Measurements from ENCODE around the gene KPNA2. TPM values are rescaled to one million over a fixed set of nuclear protein-coding genes. Genes with fewer than 3 reads are reported as not detected.

Gene KPNA2
- total and polyA plus RNA-seq, 9 of the 15 experiments (the other 6 are each of a cell fraction or from before 2014, with no cell fraction given), result 132 to 984 (median 241) TPM

DNA sequence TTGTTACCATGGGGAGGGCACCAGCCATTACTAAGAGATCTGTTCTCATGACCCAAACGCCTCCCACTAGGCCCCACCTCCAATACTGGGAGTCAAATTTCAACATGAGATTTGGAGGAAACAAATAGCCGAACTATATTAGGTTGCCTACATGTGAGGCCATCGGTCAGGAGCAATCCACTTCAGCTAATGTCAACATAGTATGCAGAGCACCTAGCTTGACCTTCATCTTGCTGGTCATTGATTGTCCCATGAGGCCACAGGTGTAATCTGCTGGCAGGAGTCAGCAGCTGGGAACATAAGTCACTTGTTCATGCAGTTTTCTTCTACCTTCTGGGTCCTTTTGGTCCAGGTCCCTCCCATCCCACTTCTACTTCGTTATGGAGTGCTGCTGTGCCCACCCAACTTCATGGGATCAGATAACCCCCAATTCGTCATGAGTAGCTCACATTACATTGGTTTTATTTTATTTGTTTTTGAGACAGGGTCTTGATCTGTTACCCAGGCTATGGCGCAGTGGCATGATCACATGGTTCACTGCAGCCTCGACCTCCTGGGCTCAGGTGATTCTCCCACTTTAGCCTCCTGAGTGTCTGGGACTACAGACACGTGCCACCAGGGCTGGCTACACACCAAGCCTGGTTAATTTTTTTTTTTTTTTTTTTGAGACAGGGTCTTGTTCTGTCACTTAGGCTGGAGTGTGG lies 5.9 kb upstream of the KPNA2 start (continued):
- peak in 1 of 3 experiments; percentile 59 for TF ChIP-seq YY1 (IDR thresholded peaks at IDR 0.05; ENCODE audit: borderline replicate concordance in 1 of 3, control insufficient read depth in 1 of 3, extremely low read depth in 1 of 3, insufficient read depth in 3 of 3, insufficient read length in 1 of 3, insufficient replicate concordance in 2 of 3, low read depth in 1 of 3, low read length in 2 of 3)
- peak; percentile 34; the same call in 1 of the 2 replicates for TF ChIP-seq MTA2 (IDR thresholded peaks at IDR 0.05; ENCODE audit: low read depth)
- TF ChIP-seq RFX5 (IDR thresholded peaks at IDR 0.05; ENCODE audit: low read depth, low read length), result no peak
- TF ChIP-seq NELFE (IDR thresholded peaks at IDR 0.05; ENCODE audit: insufficient read depth, insufficient read length), result no peak
- peak; percentile 56; the same call in 1 of the 2 replicates for TF ChIP-seq ZNF24 (IDR thresholded peaks at IDR 0.05)
- TF ChIP-seq E2F3 (CRISPR knock-in tag; IDR thresholded peaks at IDR 0.05), result no peak
- TF ChIP-seq FOXJ3 (CRISPR knock-in tag; IDR thresholded peaks at IDR 0.05), result no peak
- TF ChIP-seq, protein P1, sequence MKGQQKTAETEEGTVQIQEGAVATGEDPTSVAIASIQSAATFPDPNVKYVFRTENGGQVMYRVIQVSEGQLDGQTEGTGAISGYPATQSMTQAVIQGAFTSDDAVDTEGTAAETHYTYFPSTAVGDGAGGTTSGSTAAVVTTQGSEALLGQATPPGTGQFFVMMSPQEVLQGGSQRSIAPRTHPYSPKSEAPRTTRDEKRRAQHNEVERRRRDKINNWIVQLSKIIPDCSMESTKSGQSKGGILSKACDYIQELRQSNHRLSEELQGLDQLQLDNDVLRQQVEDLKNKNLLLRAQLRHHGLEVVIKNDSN (CRISPR knock-in tag; IDR thresholded peaks at IDR 0.05), result peak; percentile 15; the same call in 1 of the 2 replicates
- no peak for TF ChIP-seq ELF2 (CRISPR knock-in tag; IDR thresholded peaks at IDR 0.05)
- no peak for TF ChIP-seq ZNF444 (CRISPR knock-in tag; IDR thresholded peaks at IDR 0.05)
- peak; percentile 53; the same call in 1 of the 2 replicates for TF ChIP-seq SOX6 (IDR thresholded peaks at IDR 0.05)
- 0 out of 2 replicates have a peak, but pooled peaks have one; percentile 12 for TF ChIP-seq MECOM (CRISPR knock-in tag; IDR thresholded peaks at IDR 0.05)
- 0 out of 2 replicates have a peak, but pooled peaks have one; percentile 37 for TF ChIP-seq ZNF197 (CRISPR knock-in tag; IDR thresholded peaks at IDR 0.05; ENCODE audit: low read depth)
- 0 out of 2 replicates have a peak, but pooled peaks have one; percentile 59 for TF ChIP-seq DPF2 (IDR thresholded peaks at IDR 0.05)
- 0 out of 2 replicates have a peak, but pooled peaks have one; percentile 2 for TF ChIP-seq JUND (IDR thresholded peaks at IDR 0.05; ENCODE audit: borderline replicate concordance, low read depth, low read length)
- no peak for TF ChIP-seq JUND (tag; IDR thresholded peaks at IDR 0.05; ENCODE audit: borderline replicate concordance, low read depth, low read length)
- TF ChIP-seq, protein P2, sequence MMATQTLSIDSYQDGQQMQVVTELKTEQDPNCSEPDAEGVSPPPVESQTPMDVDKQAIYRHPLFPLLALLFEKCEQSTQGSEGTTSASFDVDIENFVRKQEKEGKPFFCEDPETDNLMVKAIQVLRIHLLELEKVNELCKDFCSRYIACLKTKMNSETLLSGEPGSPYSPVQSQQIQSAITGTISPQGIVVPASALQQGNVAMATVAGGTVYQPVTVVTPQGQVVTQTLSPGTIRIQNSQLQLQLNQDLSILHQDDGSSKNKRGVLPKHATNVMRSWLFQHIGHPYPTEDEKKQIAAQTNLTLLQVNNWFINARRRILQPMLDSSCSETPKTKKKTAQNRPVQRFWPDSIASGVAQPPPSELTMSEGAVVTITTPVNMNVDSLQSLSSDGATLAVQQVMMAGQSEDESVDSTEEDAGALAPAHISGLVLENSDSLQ (IDR thresholded peaks at IDR 0.05), result peak; percentile 68
- TF ChIP-seq, protein P3, sequence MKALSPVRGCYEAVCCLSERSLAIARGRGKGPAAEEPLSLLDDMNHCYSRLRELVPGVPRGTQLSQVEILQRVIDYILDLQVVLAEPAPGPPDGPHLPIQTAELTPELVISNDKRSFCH (CRISPR knock-in tag; IDR thresholded peaks at IDR 0.05), result no peak
- TF ChIP-seq, protein P3 (tag; IDR thresholded peaks at IDR 0.05), result peak; percentile 55
- TF ChIP-seq ZNF586 (CRISPR knock-in tag; conservative IDR thresholded peaks at IDR 0.05), result no peak
- TF ChIP-seq, protein P4, sequence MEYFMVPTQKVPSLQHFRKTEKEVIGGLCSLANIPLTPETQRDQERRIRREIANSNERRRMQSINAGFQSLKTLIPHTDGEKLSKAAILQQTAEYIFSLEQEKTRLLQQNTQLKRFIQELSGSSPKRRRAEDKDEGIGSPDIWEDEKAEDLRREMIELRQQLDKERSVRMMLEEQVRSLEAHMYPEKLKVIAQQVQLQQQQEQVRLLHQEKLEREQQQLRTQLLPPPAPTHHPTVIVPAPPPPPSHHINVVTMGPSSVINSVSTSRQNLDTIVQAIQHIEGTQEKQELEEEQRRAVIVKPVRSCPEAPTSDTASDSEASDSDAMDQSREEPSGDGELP (CRISPR knock-in tag; IDR thresholded peaks at IDR 0.05; ENCODE audit: borderline replicate concordance), result peak; percentile 50
- no peak for TF ChIP-seq NFXL1 (CRISPR knock-in tag; IDR thresholded peaks at IDR 0.05)
- TF ChIP-seq RCOR1 (IDR thresholded peaks at IDR 0.05; ENCODE audit: borderline replicate concordance in 1 of 2, low read depth in 2 of 2, low read length in 2 of 2), result 0 out of 4 replicates have a peak, but pooled peaks of 1 of the 2 experiments have one; percentile 6
- TF ChIP-seq SRSF1 (IDR thresholded peaks at IDR 0.05; ENCODE audit: low read depth, low read length), result no peak
- TF ChIP-seq NR2C2 (CRISPR knock-in tag; IDR thresholded peaks at IDR 0.05), result no peak
- peak; percentile 55 for TF ChIP-seq NR2C2 (tag; IDR thresholded peaks at IDR 0.05)
- TF ChIP-seq MAFK (IDR thresholded peaks at IDR 0.05; ENCODE audit: low read length), result no peak

Data from K562 (cell line).